ENCODE results near the gene SPIRE1. TPM values are rescaled to one million over a fixed set of nuclear protein-coding genes. Genes with fewer than 3 reads are reported as not detected.
"Not testable (repeated sequence)": the region's sequence is repeated elsewhere in the genome, so short reads cannot be mapped to it uniquely, and the experiment has no call there.

SPIRE1 gene
- total and polyA plus RNA-seq, 8 donors, result 3.1 to 24.4 (median 8.4) TPM

DNA sequence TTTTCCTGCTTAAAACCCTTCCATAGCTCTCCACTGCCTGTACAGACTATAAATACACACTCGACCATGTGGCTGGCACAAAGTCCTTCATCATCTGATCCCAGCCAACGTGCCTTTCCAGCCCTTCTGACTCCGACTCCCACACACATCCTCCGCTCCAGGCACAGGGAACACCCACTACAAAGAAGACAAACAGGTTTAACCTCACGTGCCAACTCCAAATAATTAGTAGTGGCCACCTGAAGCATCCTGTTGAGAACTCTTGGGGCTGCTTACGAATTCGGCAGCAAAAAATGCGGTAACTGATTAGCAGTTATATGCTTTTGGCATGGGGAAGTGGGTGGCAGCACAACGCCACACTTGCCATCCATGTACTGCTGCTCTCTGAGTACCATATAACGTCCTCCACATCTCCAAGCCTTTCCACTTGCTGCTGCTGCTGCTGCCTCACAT lies 12.1 kb downstream of the SPIRE1 start:
- DNase-seq, result peak; percentile 36 to 41
- Histone ChIP-seq H3K9me3 (no peaks in the 10 kb centered on the region), H3K36me3 (no peaks in the 10 kb centered on the region), H3K4me3 (no peak overlapping the region), H3K4me1 (peaks cover 7 to 28% (median 13%) of the 10 kb centered on the region in 4 donors), H3K27me3 (no peaks in the 10 kb centered on the region), H3K27ac (peak overlapping the region in 2 of 5 donors; percentile 1 to 32)
- intact Hi-C loops (cut with DNase I; ENCODE audit: low total_unique reads), result no loop called here
- peak in 1 of 3 donors; percentile 41 for TF ChIP-seq POLR2AphosphoS5 (IDR thresholded peaks at IDR 0.05)
- no peak for TF ChIP-seq CTCF (IDR thresholded peaks at IDR 0.05)
- no peak for TF ChIP-seq POLR2A (IDR thresholded peaks at IDR 0.05)
- WGBS, 5 donors, result 44 to 53% (median 52%) methylated on average over 10 of the region's 10 CpGs

DNA sequence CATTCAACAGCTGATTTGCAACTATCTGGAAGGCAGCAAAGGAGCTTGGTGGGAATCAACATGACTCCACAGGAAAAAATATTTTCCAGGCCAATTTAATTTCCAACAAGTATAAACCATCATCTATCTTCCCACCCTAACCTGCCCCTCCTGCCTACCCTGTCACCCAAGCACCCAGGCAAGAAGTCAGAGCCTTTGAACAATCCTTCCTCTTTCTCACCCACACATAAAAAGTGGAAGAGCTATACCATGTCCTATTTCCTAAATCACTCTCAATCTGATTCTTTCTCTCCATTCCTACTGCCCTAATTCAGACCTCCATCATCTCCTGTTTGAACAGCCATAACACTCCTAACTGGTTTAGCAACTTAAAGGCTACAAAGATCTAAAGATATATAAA lies 12.7 kb downstream of the SPIRE1 start:
- no peaks in the 10 kb centered on the region for H3K9me3 ChIP-seq
- peak overlapping the region in 2 of 5 donors; percentile 1 to 32 for H3K27ac ChIP-seq
- no peak overlapping the region for H3K4me3 ChIP-seq
- H3K27me3 ChIP-seq, result no peaks in the 10 kb centered on the region
- H3K36me3 ChIP-seq, result no peaks in the 10 kb centered on the region
- TF ChIP-seq POLR2AphosphoS5 (IDR thresholded peaks at IDR 0.05) (no peak), EP300 (IDR thresholded peaks at IDR 0.05) (no peak), POLR2A (IDR thresholded peaks at IDR 0.05) (no peak), CTCF (IDR thresholded peaks at IDR 0.05) (no peak)
- H3K4me1 ChIP-seq, result peaks cover 7 to 33% (median 15%) of the 10 kb centered on the region in 4 donors
- intact Hi-C loops (cut with DNase I; ENCODE audit: low total_unique reads), result no loop called here
- DNase-seq, result no peak

DNA sequence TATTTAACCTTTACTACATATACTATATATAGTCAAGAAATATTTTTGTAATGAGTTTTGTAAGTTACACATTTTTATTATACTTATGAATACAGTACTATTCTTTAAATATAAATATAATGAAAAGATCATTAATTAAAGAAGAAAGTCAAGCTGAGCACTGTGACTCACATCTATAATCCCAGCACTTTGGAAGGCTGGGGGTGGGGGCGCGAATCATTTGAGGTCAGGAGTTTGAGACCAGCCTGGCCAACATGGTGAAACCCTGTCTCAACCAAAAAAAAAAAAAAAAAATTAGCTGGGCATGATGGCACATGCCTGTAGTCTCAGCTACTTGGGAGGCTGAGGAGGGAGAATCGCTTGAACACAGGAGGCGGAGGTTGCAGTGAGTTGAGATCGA lies 14.2 kb downstream of the SPIRE1 start:
- intact Hi-C loops (cut with DNase I; ENCODE audit: low total_unique reads); H3K27ac ChIP-seq; H3K27me3 ChIP-seq; DNase-seq; H3K36me3 ChIP-seq; H3K9me3 ChIP-seq; H3K4me3 ChIP-seq: not testable (repeated sequence)
- 93 to 98% (median 96%) methylated on average over 5 of the region's 5 CpGs for WGBS, 5 donors
- H3K4me1 ChIP-seq, result peaks cover 7 to 36% (median 19%) of the 10 kb centered on the region in 4 donors

DNA sequence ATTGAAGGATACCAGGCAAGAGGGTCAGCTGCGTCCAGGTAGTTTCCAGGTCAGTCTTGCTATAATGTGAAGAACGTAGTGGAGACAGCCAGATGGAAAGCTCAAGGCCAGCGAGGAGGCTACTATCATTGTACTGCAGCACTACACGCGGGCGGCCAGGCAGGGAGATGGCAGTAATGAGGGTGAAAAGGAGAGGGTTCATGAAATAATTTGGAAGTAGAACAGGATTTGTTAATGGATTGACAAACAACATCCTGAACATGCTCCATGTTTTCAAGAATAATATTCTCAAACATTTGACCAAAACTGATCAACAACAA lies 17.1 kb downstream of the SPIRE1 start:
- no peak for DNase-seq
- WGBS, 5 donors, result 87 to 92% (median 89%) methylated on average over 6 of the region's 6 CpGs
- no peaks in the 10 kb centered on the region for H3K36me3 ChIP-seq
- no peaks in the 10 kb centered on the region for H3K9me3 ChIP-seq
- H3K27me3 ChIP-seq, result no peaks in the 10 kb centered on the region
- no peak overlapping the region for H3K27ac ChIP-seq
- peaks cover 7 to 35% (median 17%) of the 10 kb centered on the region in 4 donors for H3K4me1 ChIP-seq
- no peak overlapping the region for H3K4me3 ChIP-seq
- no peak for TF ChIP-seq EP300 (IDR thresholded peaks at IDR 0.05)
- no peak for TF ChIP-seq POLR2AphosphoS5 (IDR thresholded peaks at IDR 0.05)
- TF ChIP-seq CTCF (IDR thresholded peaks at IDR 0.05), result no peak
- no peak for TF ChIP-seq POLR2A (IDR thresholded peaks at IDR 0.05)
- intact Hi-C loops (cut with DNase I; ENCODE audit: low total_unique reads), result no loop called here

- Histone ChIP-seq H3K36me3 (no peaks in the 10 kb centered on the region), H3K9me3 (no peaks in the 10 kb centered on the region), H3K4me1 (peaks cover under 1 to 29% (median 11%) of the 10 kb centered on the region in 4 donors), H3K27me3 (no peaks in the 10 kb centered on the region), H3K4me3 (no peak overlapping the region), H3K27ac (no peak overlapping the region)
- intact Hi-C loops (cut with DNase I; ENCODE audit: low total_unique reads), result no loop called here
- no peak for DNase-seq
- TF ChIP-seq POLR2AphosphoS5 (IDR thresholded peaks at IDR 0.05) (no peak), POLR2A (IDR thresholded peaks at IDR 0.05) (no peak), CTCF (IDR thresholded peaks at IDR 0.05) (no peak), EP300 (IDR thresholded peaks at IDR 0.05) (no peak)
- WGBS, 5 donors, result 69 to 80% (median 75%) methylated on average over 5 of the region's 5 CpGs
These were observed 17.7 kb downstream of the SPIRE1 start for GRCh38 chr18:12639990-12640880.

Data from stomach (tissue), 9 donors.